Measurements from ENCODE around the gene ABCD3.
"Not testable (repeated sequence)": the region's sequence is repeated elsewhere in the genome, so short reads cannot be mapped to it uniquely, and the experiment has no call there.

Gene ABCD3

DNA sequence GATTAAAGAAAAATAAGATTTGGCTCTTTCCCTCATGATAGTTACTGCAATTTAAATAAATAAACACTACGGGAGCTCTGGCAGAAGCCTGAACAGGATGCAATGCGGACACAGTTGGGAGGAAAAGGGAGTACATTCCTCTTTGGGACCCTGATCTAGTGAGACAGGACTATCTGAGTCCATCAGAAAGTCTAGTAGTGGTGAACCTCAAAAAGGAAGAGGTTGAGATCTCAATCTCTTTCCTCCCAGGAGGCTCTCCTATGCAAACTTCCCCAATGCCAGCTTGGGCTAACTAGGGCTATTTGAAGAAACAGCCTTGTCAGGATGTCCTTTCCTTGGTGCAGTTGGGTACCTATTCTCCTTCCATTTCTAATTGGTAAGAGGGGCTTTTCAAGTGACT, 4.9 kb upstream of the ABCD3 start:
- no peak for DNase-seq (ENCODE audit: low spot score)

DNA sequence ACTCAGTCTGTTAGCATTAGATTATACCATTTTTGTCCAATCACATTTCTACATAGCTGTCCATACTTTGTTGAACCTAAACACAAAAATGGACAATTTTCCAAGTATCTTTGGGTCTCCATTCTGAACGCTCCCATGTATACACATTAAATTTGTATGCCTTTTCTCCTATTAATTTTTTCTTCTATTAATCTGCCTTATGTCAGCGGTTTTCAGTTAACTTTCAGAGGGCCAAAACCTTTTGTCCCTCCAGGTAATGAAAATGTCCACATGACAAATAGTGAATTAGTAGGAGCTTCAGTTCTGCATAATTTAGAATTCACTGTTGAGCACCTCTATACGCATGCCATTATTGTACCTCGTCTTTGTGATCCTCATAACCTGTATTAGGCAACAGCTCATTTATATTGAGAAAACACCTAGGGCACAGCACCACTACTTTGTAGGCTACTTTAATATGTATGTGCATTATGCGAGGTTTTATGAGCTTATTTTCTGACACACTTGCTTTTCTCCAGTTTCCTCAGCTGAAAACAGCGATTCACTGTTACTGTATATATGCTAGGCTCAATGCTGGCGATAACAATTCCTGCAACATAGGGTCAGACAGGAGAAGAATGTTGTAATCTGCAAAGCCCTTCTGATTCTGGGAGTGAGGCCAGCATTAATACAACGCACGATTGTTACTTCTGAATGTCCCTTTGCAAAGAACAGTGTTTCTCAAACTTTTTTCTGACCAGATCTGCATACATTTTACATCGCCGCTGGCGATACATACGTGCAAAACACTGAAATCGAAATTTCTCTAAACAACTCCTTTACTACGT, 1.1 kb upstream of the ABCD3 start:
- DNase-seq (ENCODE audit: low spot score) = peak; percentile 50

DNA sequence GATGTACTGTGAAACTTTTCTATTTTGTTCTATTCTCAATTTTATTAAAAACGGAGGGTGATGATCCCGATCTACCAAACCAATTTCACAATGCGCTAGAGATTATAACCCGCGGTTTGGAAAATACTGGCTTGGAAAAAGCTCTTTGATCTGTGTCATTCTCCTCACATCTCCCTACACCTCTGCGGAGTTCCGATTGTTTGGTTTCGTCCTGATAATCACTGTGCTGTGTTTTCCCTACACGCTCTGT, 536 bp upstream of the ABCD3 start:
- no peak for DNase-seq (ENCODE audit: low spot score)

DNA sequence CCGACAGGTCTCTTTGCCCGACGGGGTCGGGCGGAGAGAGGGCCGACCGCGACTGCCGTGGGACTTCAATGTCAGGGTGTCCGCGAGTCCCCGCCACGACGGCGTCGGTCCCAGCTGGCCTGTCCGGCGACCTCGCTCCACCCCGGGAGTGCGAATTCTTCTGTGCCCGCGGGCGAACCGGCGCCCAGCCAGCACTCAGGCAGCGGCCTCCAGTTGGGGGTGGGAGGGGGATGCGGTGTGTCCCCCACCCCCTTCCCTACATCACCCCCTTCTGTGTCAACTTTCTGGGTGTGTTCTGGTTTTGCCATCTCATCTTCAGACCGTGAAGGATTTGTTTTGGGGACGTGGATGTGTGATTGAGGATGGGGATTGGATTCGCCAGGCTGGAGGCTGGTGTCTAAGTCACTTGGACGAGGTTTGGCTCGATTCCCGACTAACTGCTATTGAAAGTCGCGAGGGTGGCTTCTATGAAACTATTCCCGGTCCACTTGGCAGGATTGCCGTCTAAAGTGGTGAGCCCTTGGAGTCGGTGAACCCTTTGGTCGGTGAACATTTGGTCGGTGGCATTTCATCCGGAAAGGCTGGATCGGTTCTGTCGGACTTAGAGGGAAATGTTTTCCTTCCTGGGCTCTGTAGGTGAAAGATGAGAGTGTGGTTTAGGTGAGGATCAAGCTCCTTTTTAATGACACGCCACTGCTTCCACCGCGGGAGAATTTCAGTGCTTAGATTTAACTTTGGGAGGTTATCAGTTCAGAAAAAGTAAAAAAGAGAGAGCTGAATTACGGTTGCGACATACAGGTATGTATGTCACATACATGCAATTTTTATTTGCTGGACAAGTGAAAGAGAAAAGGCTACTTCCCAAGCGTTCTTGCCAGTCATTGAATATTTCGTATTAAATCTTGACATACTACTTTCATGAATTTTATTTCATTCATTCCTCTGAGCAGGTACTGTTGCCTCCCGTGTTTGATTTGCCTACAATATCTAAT, 771 bp downstream of the ABCD3 start:
- peak; percentile 55 for DNase-seq (ENCODE audit: low spot score)

DNA sequence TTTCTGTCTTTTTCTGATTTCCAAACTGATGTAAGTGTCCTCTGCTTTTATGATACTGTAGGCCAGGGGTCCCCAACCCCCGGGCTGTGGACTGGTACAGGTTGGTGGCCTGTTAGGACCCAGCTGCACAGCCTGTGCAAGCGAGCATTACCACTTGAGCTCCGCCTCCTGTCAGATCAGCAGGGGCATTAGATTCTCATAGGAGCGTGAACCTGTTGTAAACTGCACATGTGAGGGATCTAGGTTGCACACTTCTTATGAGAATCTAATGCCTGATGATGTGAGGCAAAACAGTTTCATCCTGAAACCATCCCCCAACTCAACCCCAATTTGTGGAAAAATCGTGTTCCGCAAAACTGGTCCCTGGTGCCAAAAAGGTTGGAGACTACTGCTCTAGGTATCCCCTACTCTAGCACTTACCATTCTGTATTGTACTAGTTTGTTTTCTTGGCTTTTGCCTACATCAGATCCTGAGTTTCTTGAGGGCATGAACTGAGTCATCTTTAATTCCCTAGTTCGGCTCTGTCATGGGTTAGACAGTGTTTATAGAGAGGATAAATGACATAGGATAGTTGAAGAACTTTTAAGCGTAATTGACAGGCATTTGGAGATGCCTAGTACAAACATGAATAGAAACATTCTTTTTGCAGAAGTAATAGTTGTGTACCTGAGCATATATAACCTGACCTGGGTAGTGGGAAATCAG, 4.1 kb downstream of the ABCD3 start:
- DNase-seq (ENCODE audit: low spot score) = no peak

DNA sequence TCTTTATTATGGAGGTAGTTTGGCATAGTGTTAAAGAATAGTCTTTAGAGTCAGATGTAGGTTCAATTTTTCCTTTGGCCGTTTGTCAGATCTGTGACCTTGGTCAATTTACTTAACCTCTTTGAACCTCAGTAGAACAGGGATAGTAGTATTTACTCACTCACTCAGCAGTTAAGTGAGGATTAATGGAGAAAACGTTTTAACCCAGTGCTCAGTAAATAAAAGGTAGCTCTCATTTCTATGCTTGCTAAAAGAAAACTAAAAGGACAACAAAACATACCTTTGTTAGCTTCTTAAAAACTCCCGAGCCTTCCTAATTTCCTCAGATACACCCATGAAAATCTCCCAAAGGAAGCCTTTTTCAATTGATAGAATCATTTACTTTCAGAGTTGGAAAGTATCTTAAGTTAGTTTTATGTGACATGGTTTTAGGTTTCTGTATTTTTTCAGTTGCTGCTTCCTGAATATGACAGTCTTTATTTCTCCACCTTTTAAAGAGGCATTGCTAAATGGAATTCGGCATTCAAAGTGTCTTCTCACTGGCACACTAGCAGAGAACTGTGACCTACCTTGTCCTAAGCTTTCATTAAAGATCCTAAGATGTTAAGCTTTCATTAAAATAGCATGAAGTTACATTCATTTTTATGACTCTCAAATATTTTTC, 7.8 kb downstream of the ABCD3 start:
- no peak for DNase-seq (ENCODE audit: low spot score)

DNA sequence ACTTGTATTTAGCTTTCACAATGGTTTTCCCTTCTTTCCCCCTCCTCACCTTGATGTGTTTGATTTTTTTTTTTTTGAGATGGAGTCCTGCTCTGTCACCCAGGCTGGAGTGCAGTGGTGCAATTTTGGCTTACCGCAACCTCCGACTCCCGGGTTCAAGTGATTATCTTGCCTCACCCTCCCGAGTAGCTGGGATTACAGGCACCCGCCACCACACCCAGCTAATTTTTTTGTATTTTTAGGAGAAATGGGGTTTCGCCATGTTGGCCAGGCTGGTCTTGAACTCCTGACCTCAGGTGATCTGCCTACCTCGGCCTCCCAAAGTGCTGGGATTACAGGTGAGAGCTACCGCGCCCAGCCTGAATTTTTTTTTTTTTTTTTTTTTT, 8.3 kb downstream of the ABCD3 start:
- DNase-seq (ENCODE audit: low spot score) = not testable (repeated sequence)

DNA sequence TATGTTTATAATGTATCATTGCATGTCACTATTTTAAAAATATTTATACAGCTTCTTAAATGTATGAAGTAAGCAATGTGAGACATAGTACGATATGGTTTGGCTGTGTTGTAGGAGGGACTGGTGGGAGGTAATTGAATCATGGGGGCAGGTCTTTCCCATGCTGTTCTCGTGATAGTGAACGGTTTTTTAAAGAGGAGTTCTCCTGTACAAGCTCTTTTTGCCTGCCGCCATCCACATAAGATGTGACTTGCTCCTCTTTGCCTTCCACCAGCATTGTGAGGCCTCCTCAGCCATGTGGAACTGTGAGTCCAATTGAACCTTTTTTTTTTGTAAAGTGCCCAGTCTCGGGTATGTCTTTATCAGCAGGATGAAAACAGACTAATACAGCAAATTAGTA, 10.3 kb downstream of the ABCD3 start:
- DNase-seq (ENCODE audit: low spot score) = no peak

DNA sequence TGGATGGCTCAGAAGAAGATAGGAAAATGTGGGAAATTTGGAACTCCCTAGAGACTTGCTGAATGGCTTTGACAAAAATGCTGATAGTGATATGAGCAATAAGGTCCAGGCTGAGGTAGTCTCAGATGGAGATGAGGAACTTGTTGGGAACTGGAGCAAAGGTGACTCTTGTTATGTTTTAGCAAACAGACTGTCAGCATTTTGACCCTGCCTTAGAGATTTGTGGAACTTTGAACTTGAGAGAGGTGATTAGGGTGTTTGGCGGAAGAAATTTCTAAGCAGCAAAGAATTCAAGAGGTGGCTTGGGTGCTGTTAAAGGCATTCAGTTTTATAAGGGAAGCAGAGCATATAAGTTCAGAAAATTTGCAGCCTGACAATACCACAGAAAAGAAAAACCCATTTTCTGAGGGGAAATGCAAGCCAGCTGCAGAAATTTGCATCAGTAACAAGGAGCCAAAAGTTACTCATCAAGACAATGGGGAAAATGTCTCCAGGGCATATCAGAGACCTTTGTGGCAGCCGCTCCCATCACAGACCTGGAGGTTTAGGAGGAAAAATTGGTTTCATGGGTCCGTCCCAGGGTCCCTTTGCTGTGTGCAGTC, 10.8 kb downstream of the ABCD3 start:
- DNase-seq (ENCODE audit: low spot score) = not testable (repeated sequence)

DNA sequence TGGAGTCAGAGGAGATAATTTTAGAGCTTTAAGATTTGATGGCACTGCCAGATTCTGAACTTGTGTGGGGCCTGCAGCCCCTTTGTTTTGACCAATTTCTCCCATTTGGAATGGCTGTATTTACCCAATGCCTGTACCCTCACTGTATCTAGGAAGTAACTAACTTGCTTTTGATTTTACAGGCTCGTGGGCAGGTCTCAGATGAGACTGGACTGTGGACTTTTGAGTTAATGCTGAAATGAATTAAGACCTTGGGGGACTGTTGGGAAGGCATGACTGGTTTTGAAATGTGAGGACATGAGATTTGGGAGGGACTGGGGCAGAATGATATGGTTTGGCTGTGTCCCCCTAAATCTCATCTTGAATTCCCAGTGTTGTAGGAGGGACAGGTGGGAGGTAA, 11.9 kb downstream of the ABCD3 start:
- not testable (repeated sequence) for DNase-seq (ENCODE audit: low spot score)

DNA sequence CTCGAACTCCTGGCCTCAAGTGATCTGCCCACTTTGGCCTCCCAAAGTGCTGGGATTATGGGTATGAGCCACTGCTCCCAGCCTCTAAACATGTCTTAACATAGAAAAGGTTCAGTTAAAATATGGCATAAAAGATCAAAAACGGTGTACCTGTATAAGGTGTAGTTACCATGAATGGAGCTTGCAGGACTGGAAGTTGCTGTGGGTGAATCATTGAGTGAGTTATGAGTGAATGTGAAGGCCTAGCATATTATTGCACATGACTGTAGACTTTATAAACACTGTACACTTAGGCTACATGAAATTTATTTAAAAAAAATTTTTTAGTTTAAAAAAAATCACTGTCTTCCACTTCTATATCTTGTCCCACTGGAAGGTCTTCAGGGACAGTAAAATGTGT, 15.7 kb downstream of the ABCD3 start:
- no peak for DNase-seq (ENCODE audit: low spot score)

DNA sequence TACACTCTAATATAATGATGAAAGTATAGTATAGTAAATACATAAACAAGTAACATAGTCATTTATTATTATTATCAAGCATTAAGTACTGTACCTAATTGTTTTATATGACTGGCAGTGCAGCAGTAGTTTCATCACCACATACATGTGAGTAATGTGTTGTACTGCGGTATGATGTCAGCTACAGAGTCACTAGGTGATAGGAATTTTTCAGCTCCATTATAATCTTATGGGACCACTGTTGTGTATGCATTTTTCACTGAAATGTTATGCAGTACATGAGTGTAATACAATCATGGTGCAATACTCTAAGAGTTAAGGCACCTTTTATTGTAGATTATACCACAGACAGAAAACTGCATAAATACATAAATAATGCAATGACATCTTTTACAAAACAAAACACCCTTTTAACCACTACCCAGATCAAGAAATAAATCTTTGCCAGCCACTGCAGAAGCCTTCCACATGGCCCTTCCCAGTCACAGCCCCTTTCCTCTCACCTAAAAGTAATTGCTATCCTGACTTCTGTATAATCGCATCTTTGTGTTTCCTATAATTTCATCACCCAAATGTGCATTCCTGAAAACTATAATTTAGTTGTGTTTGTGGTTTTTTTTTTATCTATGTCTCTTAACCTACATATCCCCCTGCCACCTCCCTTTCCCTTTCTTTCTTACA, 16.3 kb downstream of the ABCD3 start:
- no peak for DNase-seq (ENCODE audit: low spot score)

DNA sequence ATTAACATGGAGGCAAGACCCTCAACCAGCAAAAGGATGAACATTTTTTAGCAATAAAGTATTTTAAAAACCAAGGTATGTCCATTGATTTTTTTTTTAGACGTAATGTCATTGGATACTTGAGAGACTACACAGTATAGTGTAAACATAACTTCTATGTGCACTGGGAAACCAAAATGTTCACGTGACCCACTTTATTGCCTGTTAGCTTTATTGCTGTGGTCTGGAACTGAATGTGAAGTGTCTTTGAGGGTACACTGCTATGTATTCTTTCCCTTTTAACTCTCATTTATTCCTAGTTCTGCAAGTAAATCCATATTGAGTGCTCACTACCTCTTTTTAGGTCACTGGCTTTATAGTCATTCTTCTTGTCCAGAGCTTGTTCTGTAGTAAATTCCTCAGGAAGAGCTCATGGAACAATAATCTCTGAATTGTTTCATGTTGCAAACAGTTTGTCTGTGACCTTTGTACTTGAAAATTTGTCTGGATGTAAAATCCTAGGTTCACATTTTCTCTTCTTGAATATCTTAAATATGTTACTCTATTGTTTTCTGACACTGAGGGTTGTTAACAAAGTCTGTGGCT, 20.6 kb downstream of the ABCD3 start:
- DNase-seq (ENCODE audit: low spot score) = peak; percentile 6

DNA sequence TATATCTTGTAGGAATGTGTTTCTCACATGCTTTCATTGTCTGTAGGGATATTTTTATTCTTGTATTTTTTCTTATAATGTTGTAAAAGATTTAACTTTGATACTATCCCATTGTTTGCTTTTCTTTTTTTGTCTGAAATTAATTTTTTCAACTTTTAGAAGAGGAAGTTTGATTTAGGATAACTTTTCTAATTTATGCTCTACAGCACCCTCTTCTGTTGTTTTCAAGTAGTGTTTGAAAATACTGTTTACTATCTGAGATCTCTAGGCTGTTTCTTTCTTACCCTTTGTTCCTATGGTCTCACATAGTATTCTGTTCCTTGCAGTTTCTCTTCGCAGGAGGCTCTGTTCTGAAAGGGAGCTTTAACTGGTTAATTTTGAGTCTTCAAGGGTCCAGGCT, 21.9 kb downstream of the ABCD3 start:
- no peak for DNase-seq (ENCODE audit: low spot score)

DNA sequence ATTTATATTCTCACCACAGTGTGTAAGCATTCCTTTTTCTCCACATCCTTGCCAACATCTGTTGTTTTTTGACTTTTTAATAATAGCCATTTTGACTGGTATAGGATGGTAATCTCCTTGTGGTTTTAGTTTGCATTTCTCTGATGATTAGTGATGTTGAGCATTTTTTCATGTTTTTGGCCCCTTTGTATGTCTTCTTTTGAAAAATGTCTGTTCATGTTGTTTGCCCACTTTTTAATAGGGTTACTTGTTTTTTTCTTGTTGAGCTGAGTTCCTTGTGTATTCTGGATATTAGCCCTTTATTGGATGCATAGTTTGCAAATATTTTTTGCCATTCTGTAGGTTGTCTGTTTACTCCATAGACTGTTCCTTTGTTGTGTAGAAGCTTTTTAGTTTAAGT, 24.9 kb downstream of the ABCD3 start:
- DNase-seq (ENCODE audit: low spot score) = not testable (repeated sequence)

DNA sequence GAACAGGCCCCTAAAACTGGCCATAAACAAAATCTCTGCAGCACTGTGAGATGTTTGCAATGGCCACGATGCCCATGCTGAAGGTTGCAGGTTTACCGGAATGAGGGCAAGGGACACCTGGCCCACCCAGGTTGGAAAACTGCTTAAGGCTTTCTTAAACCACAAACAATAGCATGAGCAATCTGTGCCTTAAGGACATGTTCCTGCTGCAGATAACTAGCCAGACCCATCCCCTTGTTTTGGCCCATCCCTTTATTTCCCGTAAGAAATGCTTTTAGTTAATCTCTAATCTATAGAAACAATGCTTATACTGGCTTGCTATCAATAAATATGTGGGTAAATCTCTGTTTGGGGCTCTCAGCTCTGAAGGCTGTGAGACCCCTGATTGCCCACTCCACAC, 26.6 kb downstream of the ABCD3 start:
- not testable (repeated sequence) for DNase-seq (ENCODE audit: low spot score)

DNA sequence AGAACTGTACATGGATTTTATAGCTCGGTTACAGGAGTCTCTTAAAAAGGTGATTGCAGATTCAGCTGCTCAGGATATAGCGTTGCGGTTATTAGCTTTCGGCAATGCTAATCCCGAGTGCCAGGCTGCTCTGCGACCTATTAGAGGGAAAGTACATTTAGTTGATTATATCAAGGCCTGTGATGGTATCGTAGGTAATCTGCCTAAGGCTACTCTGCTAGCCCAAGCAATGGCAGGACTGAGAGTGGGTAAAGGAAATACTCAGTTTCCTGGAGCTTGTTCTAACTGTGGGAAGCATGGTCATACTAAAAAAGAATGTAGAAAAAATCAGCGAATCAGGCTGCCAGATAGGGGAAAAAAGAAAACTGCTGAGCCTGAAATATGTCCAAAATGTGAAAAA, 27.5 kb downstream of the ABCD3 start:
- not testable (repeated sequence) for DNase-seq (ENCODE audit: low spot score)

DNA sequence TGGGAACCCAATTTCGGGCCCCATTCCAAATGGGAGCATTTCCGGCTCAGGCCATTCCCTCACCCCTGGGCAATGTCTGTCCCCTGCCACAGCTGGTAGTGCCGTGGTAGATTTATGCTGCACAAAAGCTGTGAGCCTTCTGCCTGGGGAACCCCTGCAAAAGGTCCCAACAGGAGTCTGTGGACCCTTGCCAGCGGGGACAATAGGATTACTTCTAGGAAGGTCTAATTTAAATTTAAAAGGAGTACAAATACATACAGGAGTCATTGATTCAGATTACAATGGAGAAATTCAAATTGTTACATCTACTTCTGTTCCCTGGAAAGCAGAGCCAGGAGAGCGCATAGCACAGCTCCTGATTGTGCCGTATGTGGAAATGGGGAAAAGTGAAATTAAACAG, 28.0 kb downstream of the ABCD3 start:
- DNase-seq (ENCODE audit: low spot score) = not testable (repeated sequence)

DNA sequence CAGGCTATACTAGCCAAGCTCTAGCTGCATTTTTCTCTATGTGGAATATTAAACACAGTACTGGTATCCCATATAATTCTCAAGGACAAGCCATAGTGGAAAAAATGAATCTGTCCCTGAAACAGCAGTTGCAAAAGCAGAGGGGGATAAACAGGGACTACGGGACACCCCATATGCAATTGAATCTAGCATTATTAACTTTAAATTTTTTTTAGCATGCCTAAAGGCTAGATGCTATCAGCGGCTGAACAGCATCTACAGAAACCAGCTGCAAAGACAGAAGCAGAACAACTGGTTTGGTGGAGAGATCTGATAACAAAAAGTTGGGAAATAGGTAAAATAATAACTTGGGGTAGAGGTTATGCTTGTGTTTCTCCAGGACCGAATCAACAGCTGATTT, 30.6 kb downstream of the ABCD3 start:
- DNase-seq (ENCODE audit: low spot score) = not testable (repeated sequence)

DNA sequence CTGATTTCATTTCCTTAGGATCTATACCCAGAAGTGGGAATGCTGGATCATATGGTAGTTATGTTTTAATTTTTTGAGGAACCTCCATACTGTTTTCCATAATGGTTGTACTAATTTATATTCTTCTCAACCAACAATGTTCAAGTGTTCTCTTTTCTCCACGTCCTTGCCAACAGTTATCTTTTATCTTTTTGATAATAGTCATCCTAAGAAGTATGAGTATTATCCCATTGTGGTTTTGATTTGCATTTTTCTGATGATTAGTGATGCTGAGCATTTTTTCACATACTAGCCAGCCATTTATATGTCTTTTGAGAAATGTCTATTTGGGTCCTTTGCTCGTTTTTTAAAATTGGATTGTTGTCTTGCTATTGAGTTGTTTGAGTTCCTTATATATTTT, 38.5 kb downstream of the ABCD3 start:
- DNase-seq (ENCODE audit: low spot score) = no peak

DNA sequence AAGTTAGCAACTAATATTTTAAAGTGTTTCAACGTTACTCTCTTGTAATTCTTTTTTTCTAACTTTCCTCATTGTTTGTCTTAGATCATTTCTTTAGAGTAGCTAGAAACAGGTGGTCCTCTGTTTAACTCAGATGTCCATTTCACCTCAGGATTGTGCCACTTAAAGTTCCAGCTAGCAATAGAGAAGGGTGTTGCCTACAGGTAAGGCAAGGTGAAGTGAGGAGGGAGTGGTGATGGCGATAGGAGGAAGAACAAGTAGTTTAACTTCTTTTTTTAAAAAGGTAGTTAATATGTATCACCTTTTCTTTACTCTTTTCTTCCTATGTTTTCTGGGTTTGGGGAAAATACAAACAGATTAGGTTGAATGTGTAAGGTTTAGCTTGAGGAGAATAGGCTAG, 44.4 kb downstream of the ABCD3 start:
- no peak for DNase-seq (ENCODE audit: low spot score)
